ENCODE results near the gene DEPP1. TPM values are rescaled to one million over a fixed set of nuclear protein-coding genes. Genes with fewer than 3 reads are reported as not detected.

The DEPP1 gene
- total RNA-seq, 1 donor from 2014 or later = 1.5 TPM

DNA sequence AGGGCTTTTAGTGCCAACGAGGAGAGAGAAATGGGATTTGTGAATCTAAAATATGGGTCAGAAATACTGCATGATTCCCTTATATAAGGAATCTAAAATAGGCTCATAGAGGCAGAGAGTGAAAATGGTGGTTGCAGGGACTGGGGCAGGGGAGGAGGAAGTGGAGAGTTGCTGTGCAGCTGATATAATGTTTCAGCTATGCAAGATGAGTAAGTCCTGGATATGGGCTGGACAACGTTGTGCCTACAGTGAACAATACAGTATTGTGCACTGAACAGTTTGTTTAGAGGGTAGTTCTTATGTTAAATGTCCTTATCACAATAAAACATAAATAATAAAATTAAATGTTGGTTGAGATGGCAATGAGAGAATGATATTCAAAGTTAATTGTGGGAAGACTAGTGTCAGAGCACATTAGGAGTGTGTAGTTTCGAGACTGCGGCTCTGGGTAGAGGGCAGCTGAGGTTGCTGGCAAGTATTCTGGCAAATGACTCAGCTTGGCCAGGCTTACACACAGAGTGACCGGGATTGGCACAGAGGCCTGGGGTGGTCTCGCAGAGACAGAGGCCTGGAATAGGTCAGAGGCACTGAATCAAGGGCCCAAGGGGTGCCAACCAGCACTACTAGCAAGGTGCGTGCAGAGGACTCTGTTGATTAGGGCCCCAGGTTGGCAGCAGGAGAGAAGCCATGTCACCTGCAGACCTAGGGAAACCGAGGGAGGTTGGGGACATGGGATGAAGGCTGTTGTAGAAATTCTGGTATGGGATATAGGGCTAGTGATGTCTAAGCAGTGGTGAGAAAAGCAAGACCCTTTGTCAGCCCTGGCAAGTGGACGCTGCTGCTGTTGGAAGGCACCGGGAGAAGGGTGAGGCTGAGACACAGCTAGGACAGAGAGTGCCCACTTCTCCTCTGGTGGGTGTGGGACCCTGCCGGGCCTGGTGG lies 2.8 kb upstream of the DEPP1 start:
- no peaks in the 10 kb centered on the region for H3K9me3 Mint-ChIP-seq
- H3K4me1 Mint-ChIP-seq (ENCODE audit: low read depth) = peaks cover 24% of the 10 kb centered on the region
- no peak overlapping the region for H3K27ac Mint-ChIP-seq
- no peaks in the 10 kb centered on the region for H3K36me3 Mint-ChIP-seq (ENCODE audit: low read depth)
- no peak overlapping the region for H3K4me3 Mint-ChIP-seq (ENCODE audit: low read depth)
- peaks cover 3% of the 10 kb centered on the region for H3K27me3 Mint-ChIP-seq (ENCODE audit: low read depth)
- no peak for DNase-seq (ENCODE audit: low spot score)
- intact Hi-C loops (cut with micrococcal nuclease) = no loop called here

- Mint-ChIP-seq H3K4me3 (ENCODE audit: low read depth) (no peak overlapping the region), H3K27ac (no peak overlapping the region)
- intact Hi-C loops (cut with micrococcal nuclease) = no loop called here
Measured at GRCh38 chr10:44980309-44981171, 1.9 kb upstream of the DEPP1 start.

DNA sequence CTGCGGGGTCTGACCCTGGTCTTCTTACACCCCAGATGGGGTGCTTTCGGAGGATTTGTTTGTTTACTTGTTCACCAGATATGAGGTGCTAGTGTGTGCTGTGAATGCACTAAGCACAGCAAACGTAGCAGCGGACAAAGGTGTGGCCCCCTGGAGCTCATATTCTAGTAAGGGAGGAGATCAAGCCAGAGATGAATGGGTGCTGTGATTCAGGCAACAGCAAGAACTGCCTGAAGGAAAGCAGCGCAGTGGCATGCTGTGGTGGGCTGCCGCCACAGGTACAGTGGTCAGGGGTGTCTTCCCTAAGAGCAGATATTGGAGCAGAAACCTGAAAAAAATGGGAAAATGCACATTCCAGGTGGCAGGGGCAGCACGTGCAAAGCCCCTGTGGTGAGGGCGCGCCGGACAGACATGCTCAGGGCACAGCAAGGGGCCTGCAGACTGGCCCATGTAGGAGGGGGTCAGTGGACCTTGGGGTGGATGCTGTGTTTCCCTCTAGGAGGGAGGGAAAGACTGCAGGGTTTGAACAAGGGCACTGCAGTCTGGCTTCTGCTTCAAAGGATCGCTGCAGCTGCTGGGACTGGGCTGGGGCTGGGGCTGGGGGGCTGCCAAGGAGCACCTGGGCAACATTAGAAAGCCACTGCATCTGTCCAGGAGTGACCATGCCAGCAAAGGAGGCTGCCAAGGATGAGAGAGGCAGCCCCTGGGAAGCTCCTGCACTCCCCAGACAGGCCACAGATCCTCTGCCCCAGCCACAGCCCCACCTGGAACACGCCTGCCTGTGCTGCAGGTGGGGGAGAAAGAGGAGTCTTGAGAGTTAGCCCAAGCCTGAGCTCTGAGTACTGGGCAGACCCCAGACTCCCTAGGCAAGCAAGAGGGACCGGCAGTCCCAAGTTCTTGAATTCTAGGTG lies 927 bp upstream of the DEPP1 start:
- intact Hi-C loops (cut with micrococcal nuclease) = no loop called here
- H3K27ac Mint-ChIP-seq = no peak overlapping the region
- no peaks in the 10 kb centered on the region for H3K27me3 Mint-ChIP-seq (ENCODE audit: low read depth)
- H3K9me3 Mint-ChIP-seq = no peaks in the 10 kb centered on the region
- peaks cover 25% of the 10 kb centered on the region for H3K4me1 Mint-ChIP-seq (ENCODE audit: low read depth)
- no peak overlapping the region for H3K4me3 Mint-ChIP-seq (ENCODE audit: low read depth)
- no peak for DNase-seq (ENCODE audit: low spot score)
- no peaks in the 10 kb centered on the region for H3K36me3 Mint-ChIP-seq (ENCODE audit: low read depth)

More at GRCh38 chr10:44980309-44981171, 1.9 kb upstream of the DEPP1 start:
- H3K36me3 Mint-ChIP-seq (ENCODE audit: low read depth) = no peaks in the 10 kb centered on the region
- no peak for DNase-seq (ENCODE audit: low spot score)
- H3K9me3 Mint-ChIP-seq = no peaks in the 10 kb centered on the region
- peaks cover 24% of the 10 kb centered on the region for H3K4me1 Mint-ChIP-seq (ENCODE audit: low read depth)
- peaks cover under 1% of the 10 kb centered on the region for H3K27me3 Mint-ChIP-seq (ENCODE audit: low read depth)

DNA sequence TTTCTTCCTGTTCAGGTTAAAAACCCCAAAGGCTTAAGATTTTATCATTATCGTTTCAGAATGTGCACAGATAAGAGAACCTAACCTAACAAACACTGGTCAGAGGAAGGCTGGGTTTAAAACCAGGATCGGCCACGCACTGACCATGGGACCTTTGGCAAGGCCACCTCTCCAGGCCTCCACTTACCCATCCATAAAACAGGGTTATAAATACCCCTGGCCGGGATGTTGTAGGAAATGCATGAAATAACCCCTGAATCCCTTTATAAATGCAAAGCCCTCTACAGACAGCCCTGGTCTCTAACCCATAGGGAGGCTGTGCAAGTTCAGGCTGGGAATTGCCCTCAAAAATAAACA lies 418 bp downstream of the DEPP1 start:
- Mint-ChIP-seq H3K4me3 (ENCODE audit: low read depth) (peak overlapping the region; percentile 47), H3K36me3 (ENCODE audit: low read depth) (no peaks in the 10 kb centered on the region), H3K4me1 (ENCODE audit: low read depth) (peaks cover 30% of the 10 kb centered on the region), H3K27me3 (ENCODE audit: low read depth) (no peaks in the 10 kb centered on the region), H3K27ac (peak overlapping the region; percentile 8), H3K9me3 (no peaks in the 10 kb centered on the region)
- DNase-seq (ENCODE audit: low spot score) = no peak
- intact Hi-C loops (cut with micrococcal nuclease) = no loop called here

GRCh38 chr10:44977287-44978212 lies 1.1 kb downstream of the DEPP1 start:
- Mint-ChIP-seq H3K4me1 (ENCODE audit: low read depth) (peaks cover 30% of the 10 kb centered on the region), H3K27me3 (ENCODE audit: low read depth) (no peaks in the 10 kb centered on the region), H3K9me3 (no peaks in the 10 kb centered on the region), H3K36me3 (ENCODE audit: low read depth) (no peaks in the 10 kb centered on the region), H3K4me3 (ENCODE audit: low read depth) (no peak overlapping the region), H3K27ac (no peak overlapping the region)
- DNase-seq (ENCODE audit: low spot score) = no peak
- intact Hi-C loops (cut with micrococcal nuclease) = no loop called here

DNA sequence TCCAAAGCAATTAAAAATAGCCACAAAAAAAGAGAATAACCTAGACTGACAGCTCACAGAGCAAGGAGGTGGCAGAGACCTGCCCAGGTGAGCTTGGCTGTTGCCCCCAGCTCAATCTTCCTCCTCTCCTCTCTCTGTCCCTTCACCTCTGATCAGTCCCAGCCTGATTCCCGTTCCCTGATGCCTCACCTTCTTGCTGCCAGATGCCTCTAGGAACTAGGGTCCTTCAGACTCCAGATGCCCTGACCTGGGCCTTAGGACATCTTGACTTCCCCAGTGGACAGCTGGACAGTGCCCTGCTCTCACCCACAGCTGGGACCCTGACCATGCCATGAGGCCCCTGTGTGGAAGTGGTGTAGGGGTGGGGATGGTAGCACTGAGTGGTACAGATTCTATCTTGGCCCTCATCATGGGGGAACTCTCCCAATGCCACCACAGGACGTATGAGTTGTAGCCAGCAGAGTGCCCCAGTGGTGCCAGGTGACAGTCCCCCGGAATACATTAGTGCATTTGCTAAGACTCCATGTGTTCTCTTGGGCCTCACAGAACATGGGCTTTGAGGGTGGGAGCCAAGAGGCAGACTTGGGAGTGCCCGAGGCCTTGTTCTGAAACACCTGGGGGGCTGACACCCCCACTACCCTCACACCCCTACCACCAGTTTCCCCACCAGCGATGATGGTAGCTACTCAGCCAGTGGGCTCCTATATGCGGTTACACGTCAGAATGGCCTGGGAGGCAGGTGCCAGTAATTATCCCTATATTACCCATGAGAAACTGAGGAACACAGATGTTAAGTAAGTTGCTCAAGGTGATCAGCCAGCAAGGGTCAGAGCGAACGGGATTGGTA lies 2.0 kb downstream of the DEPP1 start:
- no peaks in the 10 kb centered on the region for H3K9me3 Mint-ChIP-seq
- intact Hi-C loops (cut with micrococcal nuclease) = no loop called here
- DNase-seq (ENCODE audit: low spot score) = no peak
- no peaks in the 10 kb centered on the region for H3K36me3 Mint-ChIP-seq (ENCODE audit: low read depth)
- H3K27me3 Mint-ChIP-seq (ENCODE audit: low read depth) = no peaks in the 10 kb centered on the region
- H3K4me1 Mint-ChIP-seq (ENCODE audit: low read depth) = peaks cover 27% of the 10 kb centered on the region
- no peak overlapping the region for H3K4me3 Mint-ChIP-seq (ENCODE audit: low read depth)
- no peak overlapping the region for H3K27ac Mint-ChIP-seq

- Mint-ChIP-seq H3K9me3 (no peaks in the 10 kb centered on the region), H3K27ac (no peak overlapping the region), H3K36me3 (ENCODE audit: low read depth) (no peaks in the 10 kb centered on the region), H3K27me3 (ENCODE audit: low read depth) (no peaks in the 10 kb centered on the region), H3K4me3 (ENCODE audit: low read depth) (no peak overlapping the region), H3K4me1 (ENCODE audit: low read depth) (peaks cover 18% of the 10 kb centered on the region)
- no peak for DNase-seq (ENCODE audit: low spot score)
- intact Hi-C loops (cut with micrococcal nuclease) = loop anchor here (1.0 to 2.0 kb wide), 2 partner anchors 17 to 43 kb away; partner anchors contain the start of gene RASSF4
Measured at GRCh38 chr10:44975431-44976331, 2.9 kb downstream of the DEPP1 start.

- peak; percentile 63 for DNase-seq (ENCODE audit: low spot score)
- intact Hi-C loops (cut with micrococcal nuclease) = loop anchor here (1.0 to 2.0 kb wide), 2 partner anchors 16 to 43 kb away; partner anchors contain the start of gene RASSF4
- H3K36me3 Mint-ChIP-seq (ENCODE audit: low read depth) = no peaks in the 10 kb centered on the region
- H3K27me3 Mint-ChIP-seq (ENCODE audit: low read depth) = no peaks in the 10 kb centered on the region
- peak overlapping the region; percentile 80 for H3K27ac Mint-ChIP-seq
- peaks cover 15% of the 10 kb centered on the region for H3K4me1 Mint-ChIP-seq (ENCODE audit: low read depth)
- H3K4me3 Mint-ChIP-seq (ENCODE audit: low read depth) = peak overlapping the region; percentile 64
- H3K9me3 Mint-ChIP-seq = no peaks in the 10 kb centered on the region
Measured at GRCh38 chr10:44974628-44975430, 3.8 kb downstream of the DEPP1 start.

DNA sequence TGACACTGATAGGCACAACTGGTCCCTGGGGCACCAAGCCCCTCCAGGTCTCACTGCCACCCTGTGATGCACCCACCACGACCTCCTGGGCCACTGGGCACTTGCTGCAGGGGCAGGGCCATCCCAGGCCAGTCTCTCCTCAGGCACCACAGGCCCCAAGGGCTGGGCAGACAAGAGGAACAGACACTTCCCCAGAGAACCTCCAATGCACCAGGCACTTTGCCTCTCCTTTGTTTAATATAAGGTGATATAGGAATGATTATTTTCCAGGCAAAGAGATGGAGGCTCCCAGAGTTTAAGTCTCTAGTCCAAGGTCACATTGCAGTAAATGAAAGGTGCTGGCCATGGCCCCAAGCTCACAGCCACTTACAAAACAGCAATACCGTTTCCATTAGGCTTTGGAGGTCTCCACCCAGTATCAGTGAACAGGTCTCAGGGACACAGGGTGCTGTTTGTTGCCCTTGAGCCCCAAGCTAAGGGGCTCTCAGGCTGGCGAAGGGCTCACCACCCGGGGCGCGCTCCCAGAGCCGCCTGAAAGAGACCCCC lies 4.5 kb downstream of the DEPP1 start:
- no peak for DNase-seq (ENCODE audit: low spot score)
- Mint-ChIP-seq H3K27me3 (ENCODE audit: low read depth) (no peaks in the 10 kb centered on the region), H3K36me3 (ENCODE audit: low read depth) (no peaks in the 10 kb centered on the region), H3K27ac (peak overlapping the region; percentile 80), H3K9me3 (no peaks in the 10 kb centered on the region), H3K4me1 (ENCODE audit: low read depth) (peaks cover 15% of the 10 kb centered on the region), H3K4me3 (ENCODE audit: low read depth) (peak overlapping the region; percentile 64)
- intact Hi-C loops (cut with micrococcal nuclease) = loop anchor here (2.0 kb wide), 1 partner anchor 15 kb away; the partner anchor contains the start of gene RASSF4
